Transverse colon (tissue), 4 donors: ENCODE measurements around the gene SUPV3L1.

Experiments
- CTCF ChIP-seq, 5 experiments: fragments of 200-600 bp in 3 of 5; fragments of 450-650 bp in 2 of 5; sonication (generic) in 3 of 5; IDR thresholded peaks; 1 replicate in 2 of 5; 2 replicates in 3 of 5; pipeline ENCODE4 v1.5.1; 2016 to 2017; ENCODE audit warnings: antibody characterized with exemption in 5 of 5, inconsistent platforms in 3 of 5, mild to moderate bottlenecking in 2 of 5, moderate library complexity in 1 of 5
- EP300 ChIP-seq: sonication (generic); formaldehyde crosslinking; IDR thresholded peaks from one replicate; pipeline ENCODE4 v1.6.1; 2017; ENCODE audit warnings: antibody characterized with exemption, low read depth
- POLR2A ChIP-seq: fragments of 450-650 bp; IDR thresholded peaks from one replicate; pipeline ENCODE4 v1.6.1; 2016; ENCODE audit warnings: antibody characterized with exemption, mild to moderate bottlenecking, moderate library complexity
- POLR2AphosphoS5 ChIP-seq, 3 donors: sonication (generic); formaldehyde crosslinking; IDR thresholded peaks; one replicate each; pipeline ENCODE4 v1.6.1; 2016; ENCODE audit warnings: antibody characterized with exemption in 3 of 3

GRCh38 chr10:69239816-69240434 lies 59.9 kb downstream of the SUPV3L1 start:
- no peak for TF ChIP-seq POLR2A
- TF ChIP-seq EP300, result no peak
- no peak for TF ChIP-seq POLR2AphosphoS5 (IDR thresholded peaks at IDR 0.05)
- no peak for TF ChIP-seq CTCF (IDR thresholded peaks at IDR 0.05)
